GM12892 (cell line): ENCODE measurements around the gene PDZD2.

Experiments
- DNase-seq: peaks from one replicate; pipeline ENCODE4 v3.0.0; 2011; ENCODE audit not compliant: insufficient read length
- FAIRE-seq: peaks from 2 replicates; lab custom pipeline; 2011; peaks lifted over from hg19 to GRCh38; lab: Jason Lieb, UNC
- POLR2A ChIP-seq: IDR thresholded peaks from 2 replicates; pipeline ENCODE4 v1.6.1; 2011; ENCODE audit warnings: low read depth, low read length, control low read depth
- POLR2AphosphoS5 ChIP-seq: IDR thresholded peaks from 2 replicates; pipeline ENCODE4 v1.6.1; 2011; ENCODE audit warnings: low read depth, low read length, control low read depth
- TAF1 ChIP-seq: IDR thresholded peaks from 2 replicates; pipeline ENCODE4 v1.6.1; 2011; ENCODE audit warnings: low read depth, mild to moderate bottlenecking, control low read depth, low read length, borderline replicate concordance

The PDZD2 gene

GRCh38 chr5:32020271-32020670 lies 381.3 kb downstream of the PDZD2 start:
- TF ChIP-seq POLR2AphosphoS5 (no peak), TAF1 (no peak), POLR2A (no peak)
- peak; percentile 67 for FAIRE-seq

GRCh38 chr5:32020946-32021345 lies 382.0 kb downstream of the PDZD2 start:
- FAIRE-seq (no peak), DNase-seq (no peak)
- no peak for TF ChIP-seq TAF1
- TF ChIP-seq POLR2A: no peak
- no peak for TF ChIP-seq POLR2AphosphoS5

More at GRCh38 chr5:32020271-32020670, 381.3 kb downstream of the PDZD2 start:
- DNase-seq: no peak

- DNase-seq (no peak), FAIRE-seq (no peak)
- no peak for TF ChIP-seq TAF1
- TF ChIP-seq POLR2A: no peak
- no peak for TF ChIP-seq POLR2AphosphoS5
Observed at GRCh38 chr5:32021771-32022170, 382.8 kb downstream of the PDZD2 start.

- FAIRE-seq: no peak
- no peak for TF ChIP-seq POLR2AphosphoS5
- TF ChIP-seq POLR2A: no peak
- no peak for TF ChIP-seq TAF1
- no peak for DNase-seq
Observed at GRCh38 chr5:32022638-32023037, 383.7 kb downstream of the PDZD2 start.

GRCh38 chr5:32023816-32024215 lies 384.9 kb downstream of the PDZD2 start:
- no peak for DNase-seq
- FAIRE-seq: no peak
- TF ChIP-seq TAF1 (no peak), POLR2A (no peak), POLR2AphosphoS5 (no peak)

GRCh38 chr5:32024751-32025150 lies 385.8 kb downstream of the PDZD2 start:
- no peak for DNase-seq
- TF ChIP-seq POLR2AphosphoS5 (no peak), TAF1 (no peak), POLR2A (no peak)
- FAIRE-seq: no peak

- FAIRE-seq (no peak), DNase-seq (no peak)
- TF ChIP-seq POLR2A (no peak), POLR2AphosphoS5 (no peak), TAF1 (no peak)
Observed at GRCh38 chr5:32027093-32027716, 388.3 kb downstream of the PDZD2 start.

- TF ChIP-seq POLR2A (no peak), POLR2AphosphoS5 (no peak), TAF1 (no peak)
- no peak for FAIRE-seq
- no peak for DNase-seq
Observed at GRCh38 chr5:32027717-32028458, 389.0 kb downstream of the PDZD2 start.

GRCh38 chr5:32029261-32029660 lies 390.3 kb downstream of the PDZD2 start:
- no peak for FAIRE-seq
- no peak for DNase-seq

GRCh38 chr5:32029781-32030180 lies 390.9 kb downstream of the PDZD2 start:
- DNase-seq: no peak
- TF ChIP-seq TAF1: no peak
- no peak for TF ChIP-seq POLR2A
- no peak for TF ChIP-seq POLR2AphosphoS5
- FAIRE-seq: no peak

More at GRCh38 chr5:32029261-32029660, 390.3 kb downstream of the PDZD2 start:
- no peak for TF ChIP-seq TAF1
- TF ChIP-seq POLR2AphosphoS5: no peak
- TF ChIP-seq POLR2A: no peak

GRCh38 chr5:32030222-32030621 lies 391.3 kb downstream of the PDZD2 start:
- FAIRE-seq: no peak
- no peak for DNase-seq
- TF ChIP-seq POLR2AphosphoS5: no peak
- TF ChIP-seq TAF1: no peak
- no peak for TF ChIP-seq POLR2A
